IMR-90 (cell line): ENCODE results near the gene TAGAP. TPM values are rescaled to one million over a fixed set of nuclear protein-coding genes. Genes with fewer than 3 reads are reported as not detected.

Experiments
- ATAC-seq: fragments of 200-7000 bp; cut with Tn5 transposase; 2 replicates; pipeline ENCODE4 v1.9.1; 2020; ENCODE audit warnings: low read depth, mild to moderate bottlenecking, moderate library complexity
- BruUV-seq: library from RNA; stranded (reverse); fragments of 400-500 nt; replicated peaks from 2 replicates; lab custom pipeline; 2021; lab: Mats Ljungman, UMichigan
- CTCF ChIA-PET: fragments of 300-600 bp; formaldehyde crosslinking; extraction: SDS; loops from one replicate; lab custom pipeline; 2021; ENCODE audit warnings: antibody characterized with exemption; lab: Yijun Ruan, JAX
- POLR2A ChIA-PET: fragments of 300-600 bp; sonication (Branson Sonifier 250); formaldehyde crosslinking; loops from one replicate; lab custom pipeline; 2022; ENCODE audit warnings: antibody characterized with exemption; ENCODE audit not compliant: unreplicated experiment; lab: Charles Lee
- DNase-seq: peaks from one replicate; pipeline ENCODE4 v3.0.0; 2013
- H2AFZ ChIP-seq: replicated peaks from 2 replicates; pipeline ENCODE3; 2013; ENCODE audit warnings: low read length, mild to moderate bottlenecking; ENCODE audit not compliant: poor library complexity
- H2AK5ac ChIP-seq: 2 replicates; pipeline ENCODE4 v1.6.1; 2013; ENCODE audit warnings: low read depth, low read length, inconsistent platforms
- H2AK9ac ChIP-seq: replicated peaks from 2 replicates; pipeline ENCODE3; 2013; ENCODE audit warnings: mild to moderate bottlenecking, low read depth, low read length, moderate library complexity; ENCODE audit not compliant: poor library complexity
- H2BK120ac ChIP-seq: 2 replicates; pipeline ENCODE4 v1.6.1; 2013; ENCODE audit warnings: low read depth, low read length, inconsistent platforms
- H2BK15ac ChIP-seq: 3 replicates; pipeline ENCODE4 v1.6.1; 2013; ENCODE audit warnings: low read depth, low read length, inconsistent platforms
- H2BK20ac ChIP-seq: 2 replicates; pipeline ENCODE4 v1.6.1; 2013; ENCODE audit warnings: low read depth, mild to moderate bottlenecking, inconsistent platforms, low read length, moderate library complexity
- H2BK5ac ChIP-seq: 2 replicates; pipeline ENCODE4 v1.6.1; 2013; ENCODE audit warnings: mild to moderate bottlenecking, low read depth, low read length, inconsistent platforms; ENCODE audit not compliant: poor library complexity, severe bottlenecking
- H3K14ac ChIP-seq: replicated peaks from 2 replicates; pipeline ENCODE4 v1.6.1; 2013; ENCODE audit warnings: low read depth, low read length, inconsistent platforms
- H3K18ac ChIP-seq: 2 replicates; pipeline ENCODE4 v1.6.1; 2013; ENCODE audit warnings: low read depth, low read length, control low read depth
- H3K23ac ChIP-seq: 2 replicates; pipeline ENCODE4 v1.6.1; 2013; ENCODE audit warnings: low read depth, low read length, inconsistent platforms
- H3K27ac ChIP-seq: 2 replicates; pipeline ENCODE4 v1.5.1; 2013; ENCODE audit warnings: mild to moderate bottlenecking, control low read depth, low read length; ENCODE audit not compliant: insufficient read depth
- H3K27me3 ChIP-seq: 2 replicates; pipeline ENCODE4 v1.6.1; 2013; ENCODE audit warnings: low read length; ENCODE audit not compliant: control insufficient read depth, insufficient read depth
- H3K36me3 ChIP-seq: 2 replicates; pipeline ENCODE4 v1.6.1; 2013; ENCODE audit warnings: low read length, mixed read lengths; ENCODE audit not compliant: control insufficient read depth, insufficient read depth
- H3K4ac ChIP-seq: 2 replicates; pipeline ENCODE4 v1.6.1; 2013; ENCODE audit warnings: low read depth, low read length, inconsistent platforms
- H3K4me1 ChIP-seq: 2 replicates; pipeline ENCODE4 v1.6.1; 2013; ENCODE audit warnings: low read length, mixed read lengths; ENCODE audit not compliant: control insufficient read depth, insufficient read depth
- H3K4me2 ChIP-seq: 2 replicates; pipeline ENCODE4 v1.6.1; 2013; ENCODE audit warnings: low read depth, mild to moderate bottlenecking, control low read depth, low read length, moderate library complexity
- H3K4me3 ChIP-seq: 2 replicates; pipeline ENCODE4 v1.5.1; 2013; ENCODE audit warnings: low read depth, mild to moderate bottlenecking, control low read depth, low read length, moderate library complexity; ENCODE audit not compliant: insufficient read depth
- H3K56ac ChIP-seq: 2 replicates; pipeline ENCODE4 v1.6.1; 2013; ENCODE audit warnings: low read length, inconsistent platforms; ENCODE audit not compliant: insufficient read depth; ENCODE audit errors: extremely low read depth
- H3K79me1 ChIP-seq, 2 experiments: 2 replicates each; pipeline ENCODE4 v1.6.1; 2013; ENCODE audit warnings: low read length in 2 of 2, inconsistent platforms in 1 of 2, low read depth in 1 of 2
- H3K9ac ChIP-seq: 2 replicates; pipeline ENCODE4 v1.6.1; 2013; ENCODE audit warnings: low read depth, low read length, control low read depth
- H3K9me1 ChIP-seq: 2 replicates; pipeline ENCODE4 v1.6.1; 2013; ENCODE audit warnings: low read length, inconsistent platforms; ENCODE audit not compliant: insufficient read depth
- H3K9me3 ChIP-seq: 2 replicates; pipeline ENCODE4 v1.6.1; 2013; ENCODE audit warnings: low read length; ENCODE audit not compliant: control insufficient read depth, insufficient read depth
- H4K20me1 ChIP-seq: 2 replicates; pipeline ENCODE4 v1.6.1; 2013; ENCODE audit warnings: low read length, inconsistent platforms; ENCODE audit not compliant: insufficient read depth
- H4K5ac ChIP-seq: 2 replicates; pipeline ENCODE4 v1.6.1; 2013; ENCODE audit warnings: mild to moderate bottlenecking, low read depth, low read length, control low read depth
- H4K8ac ChIP-seq, 2 experiments: 2 replicates each; pipeline ENCODE4 v1.6.1; 2013; ENCODE audit warnings: low read depth in 2 of 2, low read length in 2 of 2, control low read depth in 1 of 2, inconsistent platforms in 1 of 2
- H4K91ac ChIP-seq: 2 replicates; pipeline ENCODE4 v1.6.1; 2013; ENCODE audit warnings: low read depth, low read length, inconsistent platforms; ENCODE audit not compliant: insufficient read depth
- BHLHE40 ChIP-seq: fragments of 150-350 bp; IDR thresholded peaks from 2 replicates; pipeline ENCODE4 v1.6.1; 2016; ENCODE audit warnings: mild to moderate bottlenecking, low read depth, low read length
- CEBPB ChIP-seq: IDR thresholded peaks from 2 replicates; pipeline ENCODE4 v1.6.1; 2012; ENCODE audit warnings: low read depth, low read length, improper control_type of control experiment
- FOS ChIP-seq: fragments of 150-350 bp; IDR thresholded peaks from 2 replicates; pipeline ENCODE4 v1.6.1; 2016; ENCODE audit warnings: low read depth, low read length
- RAD21 ChIP-seq: IDR thresholded peaks from 2 replicates; pipeline ENCODE4 v1.6.1; 2012; ENCODE audit warnings: low read length, improper control_type of control experiment
- RCOR1 ChIP-seq: IDR thresholded peaks from 2 replicates; pipeline ENCODE4 v1.6.1; 2012; ENCODE audit warnings: mild to moderate bottlenecking, low read length, improper control_type of control experiment; ENCODE audit not compliant: insufficient replicate concordance
- RFX5 ChIP-seq: IDR thresholded peaks from 2 replicates; pipeline ENCODE4 v1.8.0; 2012; ENCODE audit warnings: low read depth, mild to moderate bottlenecking, low read length, moderate library complexity
- WGBS, 2 experiments: methylation state at CpG; one replicate each; pipeline versions ENCODE4 v1.1.5 to v1.1.7; 2013; ENCODE audit warnings: missing lambda C conversion rate in 2 of 2; ENCODE audit not compliant: insufficient read length in 1 of 2; ENCODE audit errors: extremely low coverage in 2 of 2; 5-methylcytosine and 5-hydroxymethylcytosine counted together
- dilution Hi-C: fragments of 300-500 bp; cut with HindIII; formaldehyde crosslinking; loops from one replicate; pipeline ENCODE4 v1.14.3; 2018; ENCODE audit warnings: low sequenced_read_pairs; ENCODE audit not compliant: unreplicated experiment
- in situ Hi-C: fragments of 300-500 bp; cut with MboI; formaldehyde crosslinking; loops from 3 replicates; pipeline ENCODE4 v1.14.3; 2019; ENCODE audit warnings: low sequenced_read_pairs, inconsistent platforms, mixed read lengths
- intact Hi-C: fragments of 100-400 bp; cut with micrococcal nuclease; formaldehyde crosslinking; loops from 2 replicates; pipeline ENCODE4 v1.10.0; 2022
- polyA plus RNA-seq, 3 experiments: library from polyadenylated mRNA; depleted of rRNA; stranded (reverse); fragments of >200 nt; gene quantifications; 2 replicates each; pipeline ENCODE4 v1.2.3, GENCODE V29; 2012; ENCODE audit warnings: low replicate concordance in 1 of 3
- total RNA-seq: library from RNA; depleted of rRNA; stranded (reverse); fragments of >200 nt; gene quantifications from 2 replicates; pipeline ENCODE4 v1.2.3, GENCODE V29; 2012
- TF ChIP-seq, protein P1 (sequence below): fragments of 150-350 bp; IDR thresholded peaks from 2 replicates; pipeline ENCODE4 v1.6.1; 2016; ENCODE audit warnings: low read depth, mild to moderate bottlenecking, low read length, moderate library complexity, borderline replicate concordance
- TF ChIP-seq, protein P2 (sequence below): conservative IDR thresholded peaks from 2 replicates; pipeline ENCODE4 v1.5.1; 2012; ENCODE audit warnings: mild to moderate bottlenecking, low read depth, low read length, improper control_type of control experiment

The TAGAP gene
- total and polyA plus RNA-seq, 2 of the 4 experiments (the other 2 are of a cell fraction): not detected

DNA sequence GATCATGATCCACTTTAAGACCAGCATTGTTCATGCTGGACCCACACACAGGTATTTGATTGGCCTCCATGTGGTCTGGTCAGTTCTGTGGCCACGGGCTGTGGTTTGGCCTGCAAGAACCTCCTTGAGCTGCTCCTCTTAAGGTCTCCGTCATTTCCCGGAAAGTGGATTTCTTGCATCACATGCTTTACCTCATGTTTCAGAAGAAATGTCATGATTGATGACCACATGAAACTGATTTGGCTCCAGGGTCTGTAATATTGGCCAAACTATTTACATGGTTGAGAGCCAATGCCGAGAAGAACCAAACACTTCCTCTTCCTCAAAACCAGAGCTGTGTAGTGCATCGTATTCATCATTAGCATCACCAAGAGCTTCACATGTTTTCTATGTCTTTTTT, 31.6 kb downstream of the TAGAP start:
- no peak overlapping the region for H3K4me2 ChIP-seq
- TF ChIP-seq RFX5 (no peak), BHLHE40 (no peak), RCOR1 (no peak), CEBPB (no peak), FOS (no peak), RAD21 (no peak)
- TF ChIP-seq, protein P1, sequence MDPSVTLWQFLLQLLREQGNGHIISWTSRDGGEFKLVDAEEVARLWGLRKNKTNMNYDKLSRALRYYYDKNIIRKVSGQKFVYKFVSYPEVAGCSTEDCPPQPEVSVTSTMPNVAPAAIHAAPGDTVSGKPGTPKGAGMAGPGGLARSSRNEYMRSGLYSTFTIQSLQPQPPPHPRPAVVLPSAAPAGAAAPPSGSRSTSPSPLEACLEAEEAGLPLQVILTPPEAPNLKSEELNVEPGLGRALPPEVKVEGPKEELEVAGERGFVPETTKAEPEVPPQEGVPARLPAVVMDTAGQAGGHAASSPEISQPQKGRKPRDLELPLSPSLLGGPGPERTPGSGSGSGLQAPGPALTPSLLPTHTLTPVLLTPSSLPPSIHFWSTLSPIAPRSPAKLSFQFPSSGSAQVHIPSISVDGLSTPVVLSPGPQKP: no peak
- TF ChIP-seq, protein P2, sequence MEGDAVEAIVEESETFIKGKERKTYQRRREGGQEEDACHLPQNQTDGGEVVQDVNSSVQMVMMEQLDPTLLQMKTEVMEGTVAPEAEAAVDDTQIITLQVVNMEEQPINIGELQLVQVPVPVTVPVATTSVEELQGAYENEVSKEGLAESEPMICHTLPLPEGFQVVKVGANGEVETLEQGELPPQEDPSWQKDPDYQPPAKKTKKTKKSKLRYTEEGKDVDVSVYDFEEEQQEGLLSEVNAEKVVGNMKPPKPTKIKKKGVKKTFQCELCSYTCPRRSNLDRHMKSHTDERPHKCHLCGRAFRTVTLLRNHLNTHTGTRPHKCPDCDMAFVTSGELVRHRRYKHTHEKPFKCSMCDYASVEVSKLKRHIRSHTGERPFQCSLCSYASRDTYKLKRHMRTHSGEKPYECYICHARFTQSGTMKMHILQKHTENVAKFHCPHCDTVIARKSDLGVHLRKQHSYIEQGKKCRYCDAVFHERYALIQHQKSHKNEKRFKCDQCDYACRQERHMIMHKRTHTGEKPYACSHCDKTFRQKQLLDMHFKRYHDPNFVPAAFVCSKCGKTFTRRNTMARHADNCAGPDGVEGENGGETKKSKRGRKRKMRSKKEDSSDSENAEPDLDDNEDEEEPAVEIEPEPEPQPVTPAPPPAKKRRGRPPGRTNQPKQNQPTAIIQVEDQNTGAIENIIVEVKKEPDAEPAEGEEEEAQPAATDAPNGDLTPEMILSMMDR: no peak
- H3K4me3 ChIP-seq: no peak overlapping the region
- no peak overlapping the region for H2BK120ac ChIP-seq
- H3K79me1 ChIP-seq: no peaks in the 10 kb centered on the region
- H2BK20ac ChIP-seq: no peak overlapping the region
- H3K18ac ChIP-seq: no peak overlapping the region
- H4K5ac ChIP-seq: no peak overlapping the region
- no TSS peak for BruUV-seq
- H3K56ac ChIP-seq: no peak overlapping the region
- H2AK9ac ChIP-seq: no peak overlapping the region
- H3K9me1 ChIP-seq: no peaks in the 10 kb centered on the region
- no peak for ATAC-seq
- dilution Hi-C loops: no loop called here
- no peaks in the 10 kb centered on the region for H4K20me1 ChIP-seq
- no peak overlapping the region for H4K8ac ChIP-seq
- no peak overlapping the region for H3K14ac ChIP-seq
- no peak overlapping the region for H3K9ac ChIP-seq
- H2BK15ac ChIP-seq: no peak overlapping the region
- no peaks in the 10 kb centered on the region for H3K36me3 ChIP-seq
- H3K27me3 ChIP-seq: no peaks in the 10 kb centered on the region; the same call in 1 of the 2 replicates
- H2BK5ac ChIP-seq: no peak overlapping the region
- intact Hi-C loops: no loop called here
- no peaks in the 10 kb centered on the region for H3K9me3 ChIP-seq
- no peak overlapping the region for H3K23ac ChIP-seq
- H2AK5ac ChIP-seq: no peak overlapping the region
- in situ Hi-C loops: no loop called here
- ChIA-PET POLR2A (no interaction called here), CTCF (no interaction called here)
- no peaks in the 10 kb centered on the region for H3K4me1 ChIP-seq
- no peak for DNase-seq
- no peak overlapping the region for H3K4ac ChIP-seq
- no peak overlapping the region for H2AFZ ChIP-seq
- H3K27ac ChIP-seq: no peak overlapping the region
- no peak overlapping the region for H4K91ac ChIP-seq
- WGBS, 2 experiments: 88% methylated on average over 3 of the region's 5 CpGs; no CpG with 5 or more reads in 1 of the 2 experiments
